Measurements from ENCODE around the gene DIP2A.

The DIP2A gene, protein sequence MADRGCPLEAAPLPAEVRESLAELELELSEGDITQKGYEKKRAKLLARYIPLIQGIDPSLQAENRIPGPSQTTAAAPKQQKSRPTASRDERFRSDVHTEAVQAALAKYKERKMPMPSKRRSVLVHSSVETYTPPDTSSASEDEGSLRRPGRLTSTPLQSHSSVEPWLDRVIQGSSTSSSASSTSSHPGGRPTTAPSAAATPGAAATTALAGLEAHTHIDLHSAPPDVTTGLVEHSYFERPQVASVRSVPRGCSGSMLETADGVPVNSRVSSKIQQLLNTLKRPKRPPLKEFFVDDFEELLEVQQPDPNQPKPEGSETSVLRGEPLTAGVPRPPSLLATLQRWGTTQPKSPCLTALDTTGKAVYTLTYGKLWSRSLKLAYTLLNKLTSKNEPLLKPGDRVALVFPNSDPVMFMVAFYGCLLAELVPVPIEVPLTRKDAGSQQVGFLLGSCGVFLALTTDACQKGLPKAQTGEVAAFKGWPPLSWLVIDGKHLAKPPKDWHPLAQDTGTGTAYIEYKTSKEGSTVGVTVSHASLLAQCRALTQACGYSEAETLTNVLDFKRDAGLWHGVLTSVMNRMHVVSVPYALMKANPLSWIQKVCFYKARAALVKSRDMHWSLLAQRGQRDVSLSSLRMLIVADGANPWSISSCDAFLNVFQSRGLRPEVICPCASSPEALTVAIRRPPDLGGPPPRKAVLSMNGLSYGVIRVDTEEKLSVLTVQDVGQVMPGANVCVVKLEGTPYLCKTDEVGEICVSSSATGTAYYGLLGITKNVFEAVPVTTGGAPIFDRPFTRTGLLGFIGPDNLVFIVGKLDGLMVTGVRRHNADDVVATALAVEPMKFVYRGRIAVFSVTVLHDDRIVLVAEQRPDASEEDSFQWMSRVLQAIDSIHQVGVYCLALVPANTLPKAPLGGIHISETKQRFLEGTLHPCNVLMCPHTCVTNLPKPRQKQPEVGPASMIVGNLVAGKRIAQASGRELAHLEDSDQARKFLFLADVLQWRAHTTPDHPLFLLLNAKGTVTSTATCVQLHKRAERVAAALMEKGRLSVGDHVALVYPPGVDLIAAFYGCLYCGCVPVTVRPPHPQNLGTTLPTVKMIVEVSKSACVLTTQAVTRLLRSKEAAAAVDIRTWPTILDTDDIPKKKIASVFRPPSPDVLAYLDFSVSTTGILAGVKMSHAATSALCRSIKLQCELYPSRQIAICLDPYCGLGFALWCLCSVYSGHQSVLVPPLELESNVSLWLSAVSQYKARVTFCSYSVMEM (N-terminal part only)

DNA sequence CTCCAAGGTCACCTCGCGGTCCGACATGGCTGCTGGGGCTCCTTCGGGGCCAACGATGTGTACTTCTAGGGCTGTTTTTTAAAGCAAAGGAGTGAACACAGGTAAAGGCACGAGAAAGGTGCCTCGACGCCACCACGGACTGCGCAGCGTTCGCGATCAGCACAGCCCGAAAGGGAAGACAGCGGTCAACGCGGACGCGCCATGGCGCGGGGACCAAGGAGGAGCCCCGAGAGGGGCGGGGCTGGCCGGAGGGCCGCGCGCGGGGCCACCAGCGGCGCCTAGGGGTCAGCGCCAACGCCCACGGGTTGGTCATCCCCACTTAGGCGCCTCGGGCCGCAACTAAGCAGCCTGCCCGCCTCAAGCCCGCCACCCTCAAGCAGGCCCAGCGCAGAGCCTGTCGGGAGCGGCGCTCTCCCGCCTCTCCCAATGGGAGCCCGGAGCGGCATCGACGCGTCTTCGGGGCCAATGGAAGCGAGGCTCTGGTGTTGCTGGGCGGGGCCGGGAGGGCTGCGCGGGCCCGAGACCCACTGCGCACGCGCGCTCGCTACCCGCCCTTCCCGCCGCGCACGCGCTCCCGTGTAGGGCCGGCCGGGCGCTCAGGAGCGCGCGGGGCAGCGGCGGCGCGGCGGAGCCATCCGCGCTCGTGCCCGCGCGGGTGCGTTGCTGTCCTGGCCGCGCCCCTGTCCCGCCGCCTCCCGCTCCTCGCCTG, at the start of gene DIP2A:
TSS of gene DIP2A (plus strand) at position 577 of the 709 bp plus-strand sequence. CDS start 241 bp downstream, outside the sequence.
- H3K27me3 Mint-ChIP-seq (ENCODE audit: low read depth, poor library complexity): no peaks in the 10 kb centered on the region
- peak within 1 kb of the TSS; percentile 89 for H3K4me3 Mint-ChIP-seq
- peak; percentile 94 for DNase-seq
- peak within 1 kb of the TSS; percentile 99 for H3K27ac Mint-ChIP-seq
- peaks cover 30% of the 10 kb centered on the region for H3K36me3 Mint-ChIP-seq (ENCODE audit: low read depth)
- H3K4me1 Mint-ChIP-seq: peaks cover 34% of the 10 kb centered on the region
- TF ChIP-seq, protein P1, sequence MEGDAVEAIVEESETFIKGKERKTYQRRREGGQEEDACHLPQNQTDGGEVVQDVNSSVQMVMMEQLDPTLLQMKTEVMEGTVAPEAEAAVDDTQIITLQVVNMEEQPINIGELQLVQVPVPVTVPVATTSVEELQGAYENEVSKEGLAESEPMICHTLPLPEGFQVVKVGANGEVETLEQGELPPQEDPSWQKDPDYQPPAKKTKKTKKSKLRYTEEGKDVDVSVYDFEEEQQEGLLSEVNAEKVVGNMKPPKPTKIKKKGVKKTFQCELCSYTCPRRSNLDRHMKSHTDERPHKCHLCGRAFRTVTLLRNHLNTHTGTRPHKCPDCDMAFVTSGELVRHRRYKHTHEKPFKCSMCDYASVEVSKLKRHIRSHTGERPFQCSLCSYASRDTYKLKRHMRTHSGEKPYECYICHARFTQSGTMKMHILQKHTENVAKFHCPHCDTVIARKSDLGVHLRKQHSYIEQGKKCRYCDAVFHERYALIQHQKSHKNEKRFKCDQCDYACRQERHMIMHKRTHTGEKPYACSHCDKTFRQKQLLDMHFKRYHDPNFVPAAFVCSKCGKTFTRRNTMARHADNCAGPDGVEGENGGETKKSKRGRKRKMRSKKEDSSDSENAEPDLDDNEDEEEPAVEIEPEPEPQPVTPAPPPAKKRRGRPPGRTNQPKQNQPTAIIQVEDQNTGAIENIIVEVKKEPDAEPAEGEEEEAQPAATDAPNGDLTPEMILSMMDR (IDR thresholded peaks at IDR 0.05): no peak
- H3K9me3 Mint-ChIP-seq: no peaks in the 10 kb centered on the region

- H3K27me3 Mint-ChIP-seq (ENCODE audit: low read depth, poor library complexity): no peaks in the 10 kb centered on the region
- H3K36me3 Mint-ChIP-seq (ENCODE audit: low read depth): peaks cover 44% of the 10 kb centered on the region
- TF ChIP-seq, protein P1 (IDR thresholded peaks at IDR 0.05): no peak
- no peak for DNase-seq
- H3K4me1 Mint-ChIP-seq: peaks cover 22% of the 10 kb centered on the region
- peak overlapping the region; percentile 29 for H3K27ac Mint-ChIP-seq
- H3K4me3 Mint-ChIP-seq: no peak overlapping the region
- no peaks in the 10 kb centered on the region for H3K9me3 Mint-ChIP-seq
Observed at GRCh38 chr21:46409641-46410406, 48.9 kb upstream of the DIP2A start.

- no peak for DNase-seq
- Mint-ChIP-seq H3K27me3 (ENCODE audit: low read depth, poor library complexity) (no peaks in the 10 kb centered on the region), H3K27ac (no peak overlapping the region), H3K36me3 (ENCODE audit: low read depth) (peaks cover 45% of the 10 kb centered on the region), H3K4me1 (peaks cover 23% of the 10 kb centered on the region), H3K9me3 (no peaks in the 10 kb centered on the region), H3K4me3 (no peak overlapping the region)
- TF ChIP-seq, protein P1 (IDR thresholded peaks at IDR 0.05): no peak
Observed at GRCh38 chr21:46410516-46410915, 48.2 kb upstream of the DIP2A start.

DNA sequence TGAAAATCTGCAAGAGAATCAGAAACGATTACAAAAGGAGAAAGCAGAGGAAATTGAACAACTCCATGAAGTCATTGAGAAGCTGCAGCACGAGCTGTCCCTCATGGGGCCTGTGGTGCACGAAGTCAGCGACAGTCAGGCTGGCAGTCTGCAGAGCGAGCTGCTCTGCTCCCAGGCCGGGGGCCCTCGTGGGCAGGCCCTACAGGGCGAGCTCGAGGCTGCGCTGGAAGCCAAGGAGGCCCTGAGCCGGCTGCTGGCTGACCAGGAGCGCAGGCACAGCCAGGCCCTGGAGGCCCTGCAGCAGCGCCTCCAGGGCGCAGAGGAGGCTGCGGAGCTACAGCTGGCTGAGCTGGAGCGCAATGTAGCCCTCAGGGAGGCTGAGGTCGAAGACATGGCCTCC, 47.5 kb upstream of the DIP2A start:
- DNase-seq: no peak
- Mint-ChIP-seq H3K27ac (peak overlapping the region; percentile 91), H3K27me3 (ENCODE audit: low read depth, poor library complexity) (no peaks in the 10 kb centered on the region), H3K9me3 (no peaks in the 10 kb centered on the region), H3K4me1 (peaks cover 23% of the 10 kb centered on the region), H3K36me3 (ENCODE audit: low read depth) (peaks cover 47% of the 10 kb centered on the region), H3K4me3 (no peak overlapping the region)
- TF ChIP-seq, protein P1 (IDR thresholded peaks at IDR 0.05): no peak

GRCh38 chr21:46411691-46412090, 47.0 kb upstream of the DIP2A start:
- DNase-seq: no peak
- TF ChIP-seq, protein P1 (IDR thresholded peaks at IDR 0.05): no peak
- no peak overlapping the region for H3K4me3 Mint-ChIP-seq
- H3K27me3 Mint-ChIP-seq (ENCODE audit: low read depth, poor library complexity): no peaks in the 10 kb centered on the region
- H3K27ac Mint-ChIP-seq: no peak overlapping the region
- H3K36me3 Mint-ChIP-seq (ENCODE audit: low read depth): peaks cover 44% of the 10 kb centered on the region
- H3K9me3 Mint-ChIP-seq: no peaks in the 10 kb centered on the region
- peaks cover 23% of the 10 kb centered on the region for H3K4me1 Mint-ChIP-seq

Measured in nephron progenitor cell (in vitro differentiated cells).